ENCODE measurements around the gene PLEKHA5.

The PLEKHA5 gene

DNA sequence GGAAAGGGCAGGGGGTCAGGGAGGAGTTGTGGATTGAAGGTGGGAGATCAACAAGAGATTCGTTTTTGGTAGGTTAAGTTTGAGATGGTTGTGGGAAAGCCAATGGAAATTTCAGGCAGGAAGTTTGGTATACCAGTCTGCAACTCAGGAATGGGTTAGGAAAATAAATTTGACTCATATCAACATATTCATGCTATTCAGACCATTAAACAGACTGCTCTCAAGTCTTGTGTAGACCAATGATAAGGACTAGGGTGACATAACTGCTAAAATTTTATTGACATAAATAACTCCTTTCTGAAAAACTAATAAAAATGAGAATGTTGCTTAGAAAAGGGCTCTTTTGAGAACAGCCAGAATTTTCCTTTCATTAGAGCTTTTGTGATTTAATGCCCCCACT is 60.0 kb downstream of the PLEKHA5 start:
- no peak for DNase-seq (ENCODE audit: low read depth)
- TF ChIP-seq, protein P1, sequence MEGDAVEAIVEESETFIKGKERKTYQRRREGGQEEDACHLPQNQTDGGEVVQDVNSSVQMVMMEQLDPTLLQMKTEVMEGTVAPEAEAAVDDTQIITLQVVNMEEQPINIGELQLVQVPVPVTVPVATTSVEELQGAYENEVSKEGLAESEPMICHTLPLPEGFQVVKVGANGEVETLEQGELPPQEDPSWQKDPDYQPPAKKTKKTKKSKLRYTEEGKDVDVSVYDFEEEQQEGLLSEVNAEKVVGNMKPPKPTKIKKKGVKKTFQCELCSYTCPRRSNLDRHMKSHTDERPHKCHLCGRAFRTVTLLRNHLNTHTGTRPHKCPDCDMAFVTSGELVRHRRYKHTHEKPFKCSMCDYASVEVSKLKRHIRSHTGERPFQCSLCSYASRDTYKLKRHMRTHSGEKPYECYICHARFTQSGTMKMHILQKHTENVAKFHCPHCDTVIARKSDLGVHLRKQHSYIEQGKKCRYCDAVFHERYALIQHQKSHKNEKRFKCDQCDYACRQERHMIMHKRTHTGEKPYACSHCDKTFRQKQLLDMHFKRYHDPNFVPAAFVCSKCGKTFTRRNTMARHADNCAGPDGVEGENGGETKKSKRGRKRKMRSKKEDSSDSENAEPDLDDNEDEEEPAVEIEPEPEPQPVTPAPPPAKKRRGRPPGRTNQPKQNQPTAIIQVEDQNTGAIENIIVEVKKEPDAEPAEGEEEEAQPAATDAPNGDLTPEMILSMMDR (conservative IDR thresholded peaks at IDR 0.05; ENCODE audit: low read depth, low read length): no peak

DNA sequence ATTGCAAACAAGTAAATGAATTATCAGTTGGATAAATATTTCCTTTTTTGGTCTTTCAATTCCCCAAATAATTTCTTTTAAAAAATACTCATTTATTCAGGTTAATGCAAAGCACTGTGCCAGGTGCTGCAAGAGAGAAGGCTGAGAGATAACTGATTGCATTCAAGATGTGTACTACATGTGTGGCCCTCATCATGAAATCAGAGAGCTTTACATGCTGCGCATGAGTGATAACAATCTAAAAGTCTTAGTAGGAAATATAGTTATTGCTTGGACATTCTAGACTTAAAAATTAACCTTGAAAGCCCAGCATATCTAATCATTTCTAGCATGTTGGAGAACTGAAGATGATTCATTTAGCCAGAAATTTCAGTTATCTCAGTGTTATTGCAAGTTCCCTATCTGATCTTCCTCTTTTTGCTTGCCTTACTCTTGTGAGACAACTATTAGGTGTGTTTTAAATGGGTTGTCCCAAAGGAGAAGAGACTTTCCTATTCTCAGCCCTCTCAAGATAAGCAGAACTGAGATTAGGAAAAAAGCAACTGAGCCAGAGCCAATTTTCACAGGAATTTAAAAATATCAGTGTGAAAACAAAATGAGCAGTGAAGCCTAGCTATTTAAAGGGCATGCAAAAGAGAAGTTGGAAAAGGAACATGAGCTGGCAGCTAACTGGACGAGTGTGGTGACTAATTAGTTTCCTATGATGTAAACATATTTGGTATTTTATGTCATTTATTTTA is 60.9 kb downstream of the PLEKHA5 start:
- DNase-seq (ENCODE audit: low read depth): peak; percentile 69
- H3K4me3 ChIP-seq (ENCODE audit: low read depth, low read length): no peak overlapping the region
- TF ChIP-seq, protein P1 (conservative IDR thresholded peaks at IDR 0.05; ENCODE audit: low read depth, low read length): no peak

More for the DNA sequence above, 60.0 kb downstream of the PLEKHA5 start:
- H3K4me3 ChIP-seq (ENCODE audit: low read depth, low read length): no peak overlapping the region

DNA sequence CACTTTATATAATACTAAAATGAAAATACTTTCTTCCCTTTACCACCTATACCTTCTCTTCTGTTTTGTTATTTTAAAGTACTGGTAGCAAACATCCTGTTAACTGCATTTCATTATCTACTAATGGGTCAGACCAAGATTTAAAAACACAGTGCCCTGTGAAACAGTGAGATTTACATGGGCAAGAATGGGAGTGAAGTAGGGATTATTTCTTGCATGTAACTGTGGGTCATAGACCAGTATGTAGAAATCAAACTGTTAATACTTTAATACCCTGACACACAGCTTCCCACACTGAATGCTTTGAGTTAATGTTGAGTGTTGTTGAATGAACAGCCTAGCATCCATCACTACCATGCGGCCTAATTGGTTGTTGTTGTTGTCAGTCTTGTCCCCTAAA is 61.6 kb downstream of the PLEKHA5 start:
- TF ChIP-seq, protein P1 (conservative IDR thresholded peaks at IDR 0.05; ENCODE audit: low read depth, low read length): no peak
- no peak overlapping the region for H3K4me3 ChIP-seq (ENCODE audit: low read depth, low read length)
- no peak for DNase-seq (ENCODE audit: low read depth)

DNA sequence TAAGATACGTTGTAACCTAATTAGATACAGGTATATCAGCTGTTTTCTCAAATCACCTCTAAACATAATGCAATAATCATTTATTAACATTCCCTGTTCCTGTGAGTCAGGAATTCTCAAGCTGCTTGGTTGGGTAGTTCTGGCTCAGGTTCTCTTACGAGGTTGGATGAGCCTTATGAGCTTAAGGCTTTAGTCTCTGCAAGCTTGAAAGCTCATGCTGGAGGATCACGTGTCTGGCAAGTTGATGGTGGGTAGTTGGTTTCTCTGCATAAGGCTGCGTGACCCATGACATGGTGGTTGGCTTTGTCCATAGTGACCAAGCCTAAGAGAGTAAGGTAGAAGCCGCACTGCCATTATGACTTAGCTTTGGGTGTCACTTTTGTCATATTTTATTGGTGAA is 62.0 kb downstream of the PLEKHA5 start:
- no peak overlapping the region for H3K4me3 ChIP-seq (ENCODE audit: low read depth, low read length)
- TF ChIP-seq, protein P1 (conservative IDR thresholded peaks at IDR 0.05; ENCODE audit: low read depth, low read length): no peak
- no peak for DNase-seq (ENCODE audit: low read depth)

DNA sequence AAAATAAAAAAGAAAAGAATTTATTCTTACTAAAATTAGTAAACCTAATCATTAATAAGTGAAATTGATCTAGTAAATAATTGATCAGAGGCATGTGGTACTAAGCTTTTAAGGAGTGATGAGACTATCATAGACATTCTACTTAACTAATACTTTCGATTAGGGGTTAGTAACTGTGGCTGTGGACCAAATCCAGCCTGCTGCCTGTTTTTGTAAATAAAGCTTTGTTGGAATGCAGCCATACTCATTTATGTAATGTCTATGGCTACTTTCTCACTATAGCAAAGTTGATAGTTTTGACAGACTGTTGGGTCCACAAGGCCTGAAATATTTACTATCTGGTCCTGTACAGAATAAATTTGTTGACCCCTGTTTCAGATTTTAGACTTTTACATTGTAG is 63.2 kb downstream of the PLEKHA5 start:
- no peak for DNase-seq (ENCODE audit: low read depth)
- TF ChIP-seq, protein P1 (conservative IDR thresholded peaks at IDR 0.05; ENCODE audit: low read depth, low read length): no peak
- no peak overlapping the region for H3K4me3 ChIP-seq (ENCODE audit: low read depth, low read length)

DNA sequence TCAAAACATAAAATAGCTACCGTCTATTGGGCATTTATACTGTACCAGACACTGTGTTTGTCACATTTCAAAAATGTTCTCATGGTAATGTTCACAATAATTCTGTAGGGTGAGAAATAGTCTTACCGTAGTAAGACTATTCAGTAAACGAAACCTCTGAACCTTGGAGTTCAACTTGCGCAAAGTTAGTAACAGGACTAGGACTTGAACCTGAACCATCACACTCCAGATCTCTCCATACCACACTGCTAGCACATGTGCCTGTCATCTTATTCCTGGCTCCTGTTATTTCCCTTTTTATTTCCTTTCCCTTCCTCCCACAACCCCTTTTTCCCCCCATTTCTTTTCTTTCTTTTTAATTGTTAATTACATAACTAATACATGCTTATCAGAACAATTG is 65.4 kb downstream of the PLEKHA5 start:
- TF ChIP-seq, protein P1 (conservative IDR thresholded peaks at IDR 0.05; ENCODE audit: low read depth, low read length): no peak
- DNase-seq (ENCODE audit: low read depth): no peak
- no peak overlapping the region for H3K4me3 ChIP-seq (ENCODE audit: low read depth, low read length)
